Activated CD4-positive, alpha-beta T cell treated with anti-CD3 and anti-CD28 coated beads, Interleukin-2, Interleukin-6, amounts not matched to agents 100 ng/mL and 50 ng/mL, durations not matched to agents 16 hours and 8 hours (primary cell): ENCODE measurements around the gene CMTM8.
"Not testable (repeated sequence)": the region's sequence is repeated elsewhere in the genome, so short reads cannot be mapped to it uniquely, and the experiment has no call there.

ENCODE experiments used
- DNase-seq: peaks from one replicate; pipeline ENCODE4 v3.0.0-alpha.2; 2020

Gene CMTM8

GRCh38 chr3:32238453-32239306 lies at the start of gene CMTM8:
Gene CMTM8 (plus strand): TSS chr3:32238680. CDS start chr3:32238973, 293 bp downstream.
- peak; percentile 72 for DNase-seq

GRCh38 chr3:32189693-32190092 lies 48.8 kb upstream of the CMTM8 start:
- no peak for DNase-seq

DNA sequence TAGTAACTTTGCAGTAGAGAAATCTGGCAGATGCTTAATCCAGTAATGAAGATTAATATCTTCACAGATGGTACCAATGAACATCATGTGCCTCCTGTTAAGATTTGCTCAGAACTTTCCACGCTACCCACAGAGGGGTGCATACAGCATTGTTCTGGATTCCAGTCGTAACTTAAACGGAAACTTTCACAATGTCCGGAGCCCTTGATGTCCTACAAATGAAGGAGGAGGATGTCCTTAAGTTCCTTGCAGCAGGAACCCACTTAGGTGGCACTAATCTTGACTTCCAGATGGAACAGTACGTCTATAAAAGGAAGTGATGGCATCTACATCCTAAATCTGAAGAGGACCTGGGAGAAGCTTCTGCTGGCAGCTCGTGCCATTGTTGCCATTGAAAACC lies 47.9 kb upstream of the CMTM8 start:
- DNase-seq = not testable (repeated sequence)

DNA sequence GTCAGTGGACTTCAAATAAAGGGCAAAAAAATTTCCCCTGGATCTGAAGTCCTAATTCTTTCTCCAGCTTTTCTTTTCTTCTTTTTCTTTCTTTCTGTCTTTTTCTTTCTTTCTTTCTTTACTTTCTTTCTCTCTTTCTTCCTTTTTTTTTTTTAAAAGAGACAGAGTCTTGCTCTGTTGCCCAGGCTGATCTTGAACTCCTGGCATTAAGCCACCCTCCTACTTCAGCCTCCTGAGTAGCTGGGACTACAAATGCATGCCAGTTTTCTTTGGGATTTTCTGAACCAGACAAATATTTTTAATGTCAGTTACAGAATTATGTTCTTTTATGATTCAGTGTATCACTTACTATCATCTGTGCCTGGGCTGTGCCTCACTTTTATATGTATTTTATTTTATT lies 45.4 kb upstream of the CMTM8 start:
- DNase-seq = no peak

- no peak for DNase-seq
Measured at GRCh38 chr3:32194653-32195052, 43.8 kb upstream of the CMTM8 start.

DNA sequence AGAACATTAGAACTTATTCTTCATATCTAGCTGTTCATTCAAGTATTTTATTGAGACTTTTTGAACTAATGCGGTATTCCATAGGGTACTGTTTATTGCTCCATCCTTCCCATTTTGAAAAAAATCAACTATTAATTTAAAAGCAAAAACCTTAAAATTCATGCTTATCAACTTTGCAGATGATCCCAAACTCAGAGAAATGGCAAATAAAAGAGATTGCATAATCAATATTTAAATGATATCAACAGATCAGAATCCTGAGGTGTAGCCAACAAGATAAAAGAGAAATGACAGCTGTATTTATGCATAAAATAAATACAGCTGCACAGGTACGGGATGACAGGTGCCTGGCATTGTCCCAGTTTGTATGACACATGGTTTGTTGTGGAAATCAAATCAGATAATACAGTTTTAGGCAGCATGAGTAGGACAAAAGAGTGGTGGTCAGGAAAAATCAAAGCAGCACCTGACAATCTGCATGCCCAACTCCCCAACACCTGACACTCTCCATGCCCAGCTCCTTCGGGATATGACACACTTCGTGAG lies 42.4 kb upstream of the CMTM8 start:
- no peak for DNase-seq

- no peak for DNase-seq
Measured at GRCh38 chr3:32197991-32198390, 40.5 kb upstream of the CMTM8 start.

DNA sequence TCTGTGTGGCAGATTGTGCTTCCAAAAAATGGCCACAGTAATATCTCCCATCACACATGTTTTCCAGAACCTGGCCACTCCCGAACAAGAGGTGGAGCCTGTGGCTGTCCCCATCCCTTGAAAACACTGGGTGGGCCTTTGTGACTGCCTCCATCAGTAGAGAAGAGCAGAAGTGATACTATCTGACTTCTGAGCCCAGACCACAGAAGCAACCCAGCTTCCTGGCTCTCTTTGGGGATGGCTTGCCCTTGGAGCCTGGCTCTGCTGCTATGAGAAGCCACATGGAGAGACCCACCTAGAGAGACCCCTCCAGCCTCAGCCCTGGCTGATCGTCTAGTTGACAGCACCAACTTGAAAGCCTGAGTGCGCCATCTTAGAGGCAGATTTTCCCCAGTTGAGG lies 39.8 kb upstream of the CMTM8 start:
- no peak for DNase-seq

- no peak for DNase-seq
Measured at GRCh38 chr3:32200490-32200889, 38.0 kb upstream of the CMTM8 start.

- no peak for DNase-seq
Measured at GRCh38 chr3:32200992-32201758, 37.3 kb upstream of the CMTM8 start.

- no peak for DNase-seq
Measured at GRCh38 chr3:32202496-32202895, 36.0 kb upstream of the CMTM8 start.

- DNase-seq = no peak
Measured at GRCh38 chr3:32203854-32204253, 34.6 kb upstream of the CMTM8 start.

- DNase-seq = no peak
Measured at GRCh38 chr3:32208447-32208846, 30.0 kb upstream of the CMTM8 start.

DNA sequence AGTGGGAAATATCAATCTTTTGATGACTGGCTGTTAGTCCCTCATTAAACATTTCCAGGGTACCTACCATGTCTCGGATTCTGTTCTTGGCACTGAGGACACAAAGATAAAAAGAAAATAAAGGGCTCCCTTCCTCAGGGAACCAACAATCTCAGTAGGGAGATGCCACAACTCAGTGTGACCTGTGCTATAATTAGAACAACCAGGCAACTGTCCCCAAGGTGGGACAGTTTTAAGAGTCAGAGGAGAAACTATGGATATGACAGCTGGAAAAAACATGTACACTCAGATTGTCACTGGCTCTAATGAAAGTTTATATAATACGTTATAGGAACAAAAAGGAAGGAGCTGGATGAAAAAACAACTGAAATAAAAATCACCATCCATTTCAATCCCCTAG lies 23.3 kb upstream of the CMTM8 start:
- DNase-seq = no peak

- no peak for DNase-seq
Measured at GRCh38 chr3:32216172-32216783, 22.2 kb upstream of the CMTM8 start.

GRCh38 chr3:32217339-32217738 lies 21.1 kb upstream of the CMTM8 start:
- DNase-seq = no peak

- no peak for DNase-seq
Measured at GRCh38 chr3:32219537-32219936, 18.9 kb upstream of the CMTM8 start.

DNA sequence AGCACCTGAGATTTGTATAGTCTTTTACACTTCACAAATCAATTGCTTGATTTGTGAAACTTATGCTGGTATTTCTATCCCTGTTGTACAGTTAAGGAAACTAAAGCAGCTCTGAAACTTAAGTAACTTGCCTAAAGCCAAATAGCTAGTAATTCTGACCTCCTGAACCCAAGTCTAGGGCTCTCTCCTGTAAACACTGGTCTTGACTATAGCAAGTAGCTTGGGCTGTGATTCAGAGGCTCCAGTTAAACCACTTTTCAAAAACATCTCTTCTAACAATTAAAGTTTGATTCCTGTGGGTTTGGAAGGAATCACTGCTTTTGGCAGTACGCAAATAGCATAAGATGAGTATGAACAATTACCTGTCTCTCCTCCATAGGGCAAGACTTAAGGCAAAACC lies 18.5 kb upstream of the CMTM8 start:
- DNase-seq = no peak

GRCh38 chr3:32222950-32223349 lies 15.5 kb upstream of the CMTM8 start:
- no peak for DNase-seq

- DNase-seq = no peak
Measured at GRCh38 chr3:32224016-32224516, 14.4 kb upstream of the CMTM8 start.

DNA sequence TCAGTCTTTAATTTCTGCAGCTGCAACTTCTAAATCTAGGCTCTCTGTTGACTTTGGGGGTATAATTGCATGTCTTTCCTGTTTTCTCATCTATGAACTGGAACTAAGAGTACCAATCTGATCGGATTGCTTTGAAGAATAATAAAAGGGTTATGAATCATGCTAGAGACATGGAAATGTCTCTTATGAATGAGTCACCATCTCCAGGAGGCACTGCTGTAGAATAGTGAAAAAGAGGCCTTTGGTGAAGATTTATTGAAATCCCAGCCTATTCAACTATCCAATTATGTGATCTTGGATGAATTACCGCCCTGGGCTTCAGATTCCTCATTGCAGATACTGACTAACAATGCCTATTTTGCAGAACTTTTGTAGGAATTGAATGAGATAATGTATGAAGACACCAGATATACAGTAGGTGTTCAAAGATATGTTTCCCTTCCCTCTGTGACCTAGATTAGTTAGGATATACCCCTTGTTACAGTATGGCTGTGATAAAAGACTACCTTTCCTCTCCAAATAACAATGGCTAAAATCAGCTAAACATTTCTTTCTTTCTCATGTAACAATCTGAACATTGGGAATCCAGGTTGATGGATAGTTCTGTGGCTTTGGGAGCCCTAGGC lies 11.5 kb upstream of the CMTM8 start:
- no peak for DNase-seq

DNA sequence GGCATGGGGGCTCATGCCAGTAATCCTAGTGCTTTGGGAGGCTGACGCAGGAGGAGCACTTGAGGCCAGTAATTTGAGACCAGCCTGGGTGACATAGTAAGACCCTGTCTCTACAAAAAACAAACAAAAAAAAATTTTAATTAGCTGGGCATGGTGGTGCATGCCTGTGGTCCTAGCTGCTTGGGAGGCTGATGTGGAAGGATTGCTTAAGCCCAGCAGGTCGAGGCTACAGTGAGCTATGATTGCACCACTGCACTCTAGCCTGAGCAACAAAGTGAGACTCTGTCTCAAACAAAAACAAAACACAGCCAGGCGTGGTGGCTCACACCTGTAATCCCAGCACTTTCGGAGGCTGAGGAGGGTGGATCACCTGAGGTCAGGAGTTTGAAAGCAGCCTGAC lies 9.7 kb upstream of the CMTM8 start:
- DNase-seq = not testable (repeated sequence)

GRCh38 chr3:32229565-32229964 lies 8.9 kb upstream of the CMTM8 start:
- DNase-seq = no peak
